Activated CD8-positive, alpha-beta memory T cell treated with anti-CD3 and anti-CD28 coated beads for 48 hours (primary cell): ENCODE measurements around the gene ACOX3.

Source experiments
- DNase-seq, 3 experiments: peaks; one replicate each; pipeline ENCODE4 v3.0.0-alpha.2; 2020; ENCODE audit warnings: low read depth in 2 of 3, low spot score in 2 of 3

Gene ACOX3

DNA sequence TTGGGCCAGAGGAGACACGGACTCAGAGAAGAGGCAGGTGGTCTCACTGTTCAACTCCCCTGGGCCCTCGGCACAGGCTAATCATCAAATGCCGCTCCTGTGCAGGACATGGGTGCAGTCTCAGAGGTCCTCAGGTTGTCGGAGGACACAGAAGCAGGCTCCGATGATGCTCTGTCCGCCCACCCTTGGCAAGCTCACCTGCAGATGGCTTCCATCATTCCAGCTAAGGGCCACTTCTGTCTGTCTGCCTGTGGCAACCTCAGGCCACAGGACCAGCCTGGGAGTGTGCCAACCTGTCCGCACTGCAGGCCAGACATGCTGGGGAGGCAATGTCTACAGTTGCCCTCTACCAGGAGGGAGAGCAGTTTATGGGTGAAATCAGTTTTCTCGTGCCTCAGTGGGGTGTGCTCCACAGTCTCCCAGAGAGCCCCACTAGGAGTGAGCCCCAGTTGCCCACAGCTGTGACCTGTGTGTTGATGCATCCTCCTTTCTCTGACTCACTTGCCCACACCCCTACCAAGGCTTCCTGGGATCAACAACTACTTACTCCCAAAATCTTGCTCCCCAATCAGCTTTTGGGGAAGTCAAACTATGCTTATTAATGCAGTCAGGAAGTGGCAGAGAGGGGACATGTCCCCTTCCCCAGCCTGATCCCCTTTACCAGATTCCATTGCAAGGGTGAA is 115.1 kb downstream of the ACOX3 start:
- no peak for DNase-seq

DNA sequence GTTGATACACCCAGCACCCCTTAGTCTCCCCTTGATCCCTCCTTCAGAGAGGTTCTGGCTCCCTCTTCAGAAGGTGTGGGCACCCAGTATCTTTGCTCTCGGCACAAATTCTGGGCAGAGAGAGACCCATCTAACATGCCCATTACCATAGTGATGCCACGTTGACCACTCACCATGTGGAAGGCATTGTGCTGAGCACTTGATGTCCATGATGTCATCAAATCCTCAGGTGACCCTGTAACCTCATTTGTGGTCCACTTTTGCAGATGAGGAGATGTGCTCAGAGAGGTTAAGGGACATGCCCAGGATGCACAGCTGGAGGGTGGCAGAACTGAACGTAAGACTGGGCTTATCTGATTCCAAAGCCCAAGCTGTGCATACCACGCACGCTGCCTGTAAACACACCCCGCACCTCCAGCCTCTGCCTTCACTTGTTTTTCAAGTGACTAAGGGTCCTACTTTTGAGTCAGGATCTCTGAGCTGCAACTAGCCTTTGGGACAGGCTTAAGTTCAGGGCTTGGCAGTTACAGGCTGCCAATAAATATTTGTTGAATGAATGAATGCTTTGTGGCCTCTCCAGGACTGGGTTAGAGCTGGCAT is 115.8 kb downstream of the ACOX3 start:
- no peak for DNase-seq

DNA sequence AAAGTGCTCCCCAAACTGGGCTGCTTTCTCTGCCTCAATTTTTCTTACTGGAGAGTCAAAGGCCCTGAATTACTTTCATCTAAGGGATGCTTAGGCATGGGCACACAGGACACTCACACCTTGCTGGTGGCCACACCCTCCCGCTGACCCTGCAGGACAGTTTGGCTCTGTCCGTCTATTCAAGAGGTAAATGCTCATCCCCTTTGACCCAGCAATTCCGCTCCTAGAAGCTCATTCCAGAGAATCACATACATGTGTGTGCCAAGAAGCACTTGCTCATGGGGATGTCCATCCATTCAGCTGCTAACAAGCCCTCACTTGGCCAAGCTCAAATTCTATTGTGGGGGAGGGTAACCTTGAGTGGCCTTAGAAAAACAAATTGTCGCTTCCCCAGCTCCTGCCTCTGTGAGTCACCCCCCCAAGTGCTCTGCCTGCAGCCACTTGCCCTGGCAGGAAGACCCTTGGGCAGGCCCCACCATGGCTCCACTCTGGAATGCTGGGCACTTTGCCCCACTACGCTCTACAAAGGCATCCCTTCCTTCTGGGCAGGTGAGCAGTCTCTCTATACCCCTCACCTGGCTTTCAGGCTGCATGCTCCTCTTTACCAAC is 116.5 kb downstream of the ACOX3 start:
- no peak for DNase-seq

DNA sequence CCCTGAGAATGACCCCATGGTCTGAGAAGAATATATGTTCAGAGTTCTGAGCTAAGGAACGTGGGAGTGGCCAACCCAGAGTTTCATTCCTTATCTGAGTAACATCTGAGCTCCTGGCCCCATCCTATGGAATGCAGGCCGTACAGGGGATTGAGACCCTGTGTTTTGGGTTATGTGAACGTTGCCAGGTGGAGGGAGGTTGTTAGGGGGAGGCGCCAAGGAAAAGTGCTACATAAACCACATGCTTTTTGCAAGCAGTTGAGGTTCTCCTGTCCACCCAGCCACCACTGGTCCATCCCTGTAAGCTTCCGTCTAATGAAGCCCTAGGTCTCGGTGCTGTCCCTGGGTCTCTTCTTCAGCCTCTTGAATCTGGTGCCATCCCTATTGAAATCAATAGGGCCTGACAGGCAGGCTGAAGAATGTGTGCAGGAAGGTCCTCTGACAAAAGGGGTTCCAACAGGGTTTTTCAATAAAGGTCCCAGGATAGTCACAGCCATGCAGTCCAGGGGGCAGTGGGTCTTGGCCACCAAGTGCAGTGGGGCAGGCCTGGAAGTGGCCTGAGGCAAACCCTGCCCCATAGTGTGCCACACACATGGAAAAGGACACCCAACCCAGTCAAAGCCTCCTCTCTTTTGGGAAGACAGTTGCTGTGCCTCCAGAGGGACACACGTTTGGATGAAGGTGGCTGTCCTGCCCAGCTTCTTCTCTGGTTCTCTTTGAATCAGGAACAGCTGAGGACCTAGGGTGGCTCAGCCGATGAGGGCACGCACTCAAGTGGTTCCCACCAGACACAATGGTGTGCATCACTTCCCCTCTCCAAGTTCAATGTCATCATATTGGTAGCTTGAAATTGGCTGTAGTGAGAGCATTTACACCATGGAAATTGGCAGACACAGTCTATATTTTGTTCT is 117.5 kb downstream of the ACOX3 start:
- no peak for DNase-seq

DNA sequence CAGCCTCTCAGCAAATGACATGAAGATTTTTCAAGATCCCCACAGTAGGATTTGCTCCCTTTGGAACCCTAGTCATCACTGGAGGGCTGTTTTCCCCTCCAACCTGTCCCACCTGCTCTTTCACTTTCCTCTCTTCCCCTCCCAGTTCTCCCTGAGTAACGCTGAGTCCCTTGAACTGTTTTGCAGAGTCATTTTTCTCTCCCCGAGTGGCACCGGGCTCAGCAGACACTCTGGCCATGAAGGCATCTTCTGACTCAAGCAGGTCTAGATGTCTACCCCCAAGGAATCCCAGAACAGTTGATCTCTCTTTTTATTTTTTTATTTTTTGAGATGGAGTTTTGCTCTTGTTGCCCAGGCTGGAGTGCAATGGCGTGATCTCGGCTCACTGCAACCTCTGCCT is 118.8 kb downstream of the ACOX3 start:
- DNase-seq, result no peak

DNA sequence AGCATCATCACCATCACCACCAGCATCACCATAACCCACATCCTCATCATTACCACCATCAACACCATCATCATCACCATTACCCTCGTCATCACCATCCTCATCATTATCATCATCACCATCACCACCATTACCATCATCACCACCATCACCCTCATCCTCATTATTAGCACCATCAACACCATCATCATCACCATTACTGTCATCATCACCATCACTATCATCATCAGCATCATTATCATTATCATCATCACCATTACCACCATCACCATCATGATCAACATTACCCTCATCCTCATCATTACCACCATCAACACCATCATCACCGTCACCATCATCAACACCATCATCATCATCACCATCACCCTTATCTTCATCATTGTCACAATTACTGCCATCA is 119.3 kb downstream of the ACOX3 start:
- no peak for DNase-seq

DNA sequence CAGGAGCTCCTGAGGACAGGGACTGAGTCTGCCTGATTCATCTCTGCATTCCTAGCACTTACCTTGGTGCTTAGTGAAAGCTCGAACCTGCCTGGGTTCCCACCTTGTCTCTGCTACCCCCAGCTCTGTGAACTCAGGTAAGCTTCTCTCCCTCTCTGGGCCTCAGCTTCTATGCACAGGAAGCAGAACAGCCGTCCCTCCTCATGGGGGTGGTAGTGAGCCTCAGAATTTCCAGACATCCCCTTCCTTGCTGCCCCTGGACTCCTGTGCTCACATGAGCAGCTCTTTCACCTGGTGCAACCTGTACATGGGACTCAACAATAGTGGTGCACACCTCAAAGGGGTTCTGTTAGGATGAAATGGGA is 120.2 kb downstream of the ACOX3 start:
- no peak for DNase-seq

DNA sequence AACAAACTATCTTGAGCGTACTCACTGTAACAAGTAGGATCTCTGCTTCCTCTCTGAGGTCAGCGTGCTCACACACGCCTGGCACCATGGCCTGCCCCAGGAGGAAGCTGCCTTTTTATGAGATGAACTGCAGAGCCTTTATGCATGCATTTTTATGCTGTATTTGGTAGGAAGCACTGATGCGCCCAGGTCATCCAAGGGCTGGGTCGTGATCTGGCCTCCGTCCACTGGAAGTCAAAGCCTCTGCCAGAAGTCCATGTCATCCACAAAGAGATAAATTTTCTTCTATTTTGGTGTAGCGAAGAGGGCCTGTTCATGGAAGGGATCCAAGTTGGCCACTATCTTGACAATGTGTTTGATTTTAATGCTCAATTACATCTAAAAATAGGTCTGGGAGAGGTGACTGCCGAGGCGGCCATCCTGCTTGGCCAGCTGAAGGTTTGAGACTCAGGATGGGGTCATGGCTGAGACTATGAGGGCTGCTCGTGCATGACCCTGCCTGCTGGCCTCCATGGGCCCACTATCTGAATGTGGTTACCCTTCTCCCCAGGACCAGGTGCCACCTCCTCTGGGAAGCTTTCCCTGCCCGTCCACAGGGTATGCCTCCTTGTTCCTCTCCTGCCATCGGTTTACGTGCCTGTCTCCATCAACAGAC is 120.7 kb downstream of the ACOX3 start:
- DNase-seq, result no peak

DNA sequence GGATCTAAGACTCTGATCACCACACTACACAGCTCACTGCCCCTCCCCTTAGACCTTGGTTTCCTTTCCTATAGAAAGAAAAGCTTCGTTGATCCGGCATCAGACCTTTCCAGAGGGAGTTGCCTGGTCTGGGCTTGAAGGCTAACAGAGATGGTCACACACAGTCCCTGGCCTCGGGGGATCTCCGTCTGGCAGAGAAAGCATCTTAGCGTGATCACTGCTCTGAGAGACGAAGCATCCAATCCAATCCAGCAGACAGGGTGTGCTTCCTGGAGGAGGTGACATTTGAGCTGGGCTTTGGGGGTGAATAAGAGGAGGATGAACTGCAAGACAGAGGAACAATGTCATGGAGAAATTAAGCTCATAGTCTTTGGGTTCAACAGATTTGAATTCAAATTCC is 121.5 kb downstream of the ACOX3 start:
- no peak for DNase-seq

DNA sequence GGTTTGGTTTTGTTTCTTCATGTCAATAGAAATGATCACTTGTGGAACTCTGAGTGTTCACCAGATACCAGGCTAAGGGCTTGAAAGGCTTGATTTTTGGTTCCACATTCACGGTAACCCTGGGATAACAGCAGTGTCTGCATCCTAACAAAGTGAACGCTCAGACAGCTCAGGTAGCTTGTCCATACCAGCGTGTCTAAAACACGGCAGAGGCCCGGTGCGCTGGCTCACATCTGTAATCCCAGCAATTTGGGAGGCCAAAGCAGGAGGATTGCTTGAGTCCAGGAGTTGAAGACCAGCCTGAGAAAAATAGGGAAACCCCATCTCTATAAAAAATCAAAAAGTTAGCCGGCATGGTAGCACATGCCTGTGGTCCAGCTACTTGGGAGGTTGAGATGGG is 122.0 kb downstream of the ACOX3 start:
- DNase-seq, result no peak

DNA sequence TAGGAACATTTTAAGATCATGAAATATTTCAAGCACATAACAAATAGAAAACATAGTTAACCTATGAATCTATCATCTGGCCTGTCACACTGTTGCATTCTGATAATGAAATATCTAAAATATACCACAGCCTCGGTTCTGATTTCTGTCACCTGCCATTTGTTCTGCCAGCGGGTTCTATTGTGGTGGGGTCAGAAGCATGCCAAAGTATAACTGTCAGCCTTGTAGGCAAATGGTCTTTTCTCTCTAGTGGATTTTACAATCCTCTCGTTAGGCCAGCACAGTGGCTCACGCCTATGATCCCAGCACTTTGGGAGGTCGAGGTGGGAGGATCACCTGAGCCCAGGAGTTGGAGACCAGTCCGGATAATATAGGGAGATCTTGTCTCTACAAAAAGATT is 123.0 kb downstream of the ACOX3 start:
- no peak for DNase-seq

DNA sequence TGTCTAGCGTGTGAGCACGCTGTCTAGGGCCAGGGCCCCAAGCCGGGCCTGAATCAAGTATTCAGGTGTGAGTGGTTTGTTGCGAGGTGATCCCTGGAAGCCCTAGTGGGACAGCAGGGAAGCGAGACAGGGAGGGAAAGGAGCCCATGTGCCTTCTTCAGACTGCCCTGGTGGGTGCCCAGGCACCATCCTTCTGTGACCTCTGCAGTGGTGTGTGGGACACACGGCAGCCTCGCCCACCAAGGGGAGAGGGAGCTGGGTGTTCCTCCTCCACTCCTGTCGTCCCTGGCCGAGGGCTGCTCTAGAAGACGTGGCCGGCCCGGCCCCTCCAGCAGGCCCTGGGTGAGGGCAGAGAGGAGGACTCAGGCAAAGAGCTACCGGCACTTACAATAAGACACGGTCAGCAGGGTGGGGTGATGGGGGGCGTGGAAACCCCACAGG is 123.6 kb downstream of the ACOX3 start:
- DNase-seq, result no peak
